ENCODE data around the gene BATF3.

DNA sequence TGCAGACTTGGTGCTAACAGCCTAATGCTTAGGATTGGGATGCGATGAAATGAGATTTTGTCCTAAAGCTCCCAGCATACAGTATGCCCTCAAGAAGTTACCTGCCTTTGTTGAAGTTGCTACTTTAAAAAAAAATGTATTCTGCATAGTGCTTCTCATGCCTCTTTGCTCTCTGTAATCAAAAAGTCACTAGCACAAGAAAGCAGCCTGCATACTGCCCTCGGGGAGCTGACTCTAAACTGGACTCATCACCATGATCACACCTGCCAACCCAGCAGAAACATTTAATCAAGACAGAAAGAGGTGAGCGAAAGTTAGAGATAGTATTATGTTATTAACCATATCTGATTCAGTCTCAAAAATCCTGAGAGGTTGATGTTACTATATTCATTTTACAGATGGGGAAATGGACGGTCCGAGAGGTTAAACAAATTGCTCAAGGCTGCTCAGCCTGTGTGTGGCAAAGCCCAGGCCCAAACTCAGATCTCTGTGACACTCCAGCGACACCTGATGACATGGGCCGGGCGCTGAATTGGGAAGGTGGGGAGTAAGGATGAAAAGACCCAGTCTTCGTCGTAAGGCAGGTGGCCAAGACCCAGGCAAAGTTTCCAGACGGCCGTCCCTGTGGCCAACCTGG is 1.1 kb downstream of the BATF3 start:
- TF ChIP-seq, protein P1, sequence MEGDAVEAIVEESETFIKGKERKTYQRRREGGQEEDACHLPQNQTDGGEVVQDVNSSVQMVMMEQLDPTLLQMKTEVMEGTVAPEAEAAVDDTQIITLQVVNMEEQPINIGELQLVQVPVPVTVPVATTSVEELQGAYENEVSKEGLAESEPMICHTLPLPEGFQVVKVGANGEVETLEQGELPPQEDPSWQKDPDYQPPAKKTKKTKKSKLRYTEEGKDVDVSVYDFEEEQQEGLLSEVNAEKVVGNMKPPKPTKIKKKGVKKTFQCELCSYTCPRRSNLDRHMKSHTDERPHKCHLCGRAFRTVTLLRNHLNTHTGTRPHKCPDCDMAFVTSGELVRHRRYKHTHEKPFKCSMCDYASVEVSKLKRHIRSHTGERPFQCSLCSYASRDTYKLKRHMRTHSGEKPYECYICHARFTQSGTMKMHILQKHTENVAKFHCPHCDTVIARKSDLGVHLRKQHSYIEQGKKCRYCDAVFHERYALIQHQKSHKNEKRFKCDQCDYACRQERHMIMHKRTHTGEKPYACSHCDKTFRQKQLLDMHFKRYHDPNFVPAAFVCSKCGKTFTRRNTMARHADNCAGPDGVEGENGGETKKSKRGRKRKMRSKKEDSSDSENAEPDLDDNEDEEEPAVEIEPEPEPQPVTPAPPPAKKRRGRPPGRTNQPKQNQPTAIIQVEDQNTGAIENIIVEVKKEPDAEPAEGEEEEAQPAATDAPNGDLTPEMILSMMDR (IDR thresholded peaks at IDR 0.05), result no peak
- TF ChIP-seq POLR2A (IDR thresholded peaks at IDR 0.05), result no peak
- no peak for TF ChIP-seq POLR2AphosphoS5 (IDR thresholded peaks at IDR 0.05)

Data from breast epithelium (tissue), 3 donors.